Measurements from ENCODE around the gene RAB35. TPM values are rescaled to one million over a fixed set of nuclear protein-coding genes. Genes with fewer than 3 reads are reported as not detected.

RAB35 gene
- total RNA-seq, 4 donors from 2014 or later, result 31.5 to 39.5 (median 33.8) TPM

GRCh38 chr12:120095331-120095730 is 21.2 kb downstream of the RAB35 start:
- intact Hi-C loops (cut with DNase I; ENCODE audit: low total_unique reads), result no loop called here
- H3K4me3 ChIP-seq (ENCODE audit: low read depth, poor library complexity, severe bottlenecking), result no peak overlapping the region
- 91 to 92% methylated on average over 12 to 13 of the region's 13 CpGs for WGBS, 2 donors
- no peak for DNase-seq (ENCODE audit: low spot score in 2 of 2)
- no peak for TF ChIP-seq POLR2A (IDR thresholded peaks at IDR 0.05)
- no peak for TF ChIP-seq CTCF (IDR thresholded peaks at IDR 0.05)

GRCh38 chr12:120094485-120094884 is 22.1 kb downstream of the RAB35 start:
- intact Hi-C loops (cut with DNase I; ENCODE audit: low total_unique reads), result no loop called here

GRCh38 chr12:120093592-120094355 is 22.8 kb downstream of the RAB35 start:
- intact Hi-C loops (cut with DNase I; ENCODE audit: low total_unique reads), result no loop called here
- WGBS, 2 donors, result 49 to 58% methylated on average over 16 to 17 of the region's 17 CpGs
- DNase-seq (ENCODE audit: low spot score in 2 of 2), result no peak
- H3K4me3 ChIP-seq (ENCODE audit: low read depth, poor library complexity, severe bottlenecking), result no peak overlapping the region
- TF ChIP-seq POLR2A (IDR thresholded peaks at IDR 0.05) (no peak), CTCF (IDR thresholded peaks at IDR 0.05) (no peak)

More at GRCh38 chr12:120094485-120094884, 22.1 kb downstream of the RAB35 start:
- no peak overlapping the region for H3K4me3 ChIP-seq (ENCODE audit: low read depth, poor library complexity, severe bottlenecking)
- no peak for DNase-seq (ENCODE audit: low spot score in 2 of 2)
- TF ChIP-seq CTCF (IDR thresholded peaks at IDR 0.05) (no peak), POLR2A (IDR thresholded peaks at IDR 0.05) (no peak)
- 55 to 59% methylated on average over 4 to 7 of the region's 9 CpGs for WGBS, 2 donors

GRCh38 chr12:120093336-120093591 is 23.3 kb downstream of the RAB35 start:
- intact Hi-C loops (cut with DNase I; ENCODE audit: low total_unique reads), result no loop called here
- H3K4me3 ChIP-seq (ENCODE audit: low read depth, poor library complexity, severe bottlenecking), result no peak overlapping the region
- DNase-seq (ENCODE audit: low spot score in 2 of 2), result no peak
- TF ChIP-seq CTCF (IDR thresholded peaks at IDR 0.05) (no peak), POLR2A (IDR thresholded peaks at IDR 0.05) (no peak)
- WGBS, 2 donors, result 76 to 78% methylated on average over 4 of the region's 4 CpGs

GRCh38 chr12:120092551-120093335 is 23.8 kb downstream of the RAB35 start:
- TF ChIP-seq CTCF (IDR thresholded peaks at IDR 0.05) (no peak), POLR2A (IDR thresholded peaks at IDR 0.05) (no peak)
- DNase-seq (ENCODE audit: low spot score in 2 of 2), result no peak
- no peak overlapping the region for H3K4me3 ChIP-seq (ENCODE audit: low read depth, poor library complexity, severe bottlenecking)
- WGBS, 2 donors, result 86 to 90% methylated on average over 23 of the region's 23 CpGs
- intact Hi-C loops (cut with DNase I; ENCODE audit: low total_unique reads), result no loop called here

Data from lower leg skin (tissue), 4 donors.